A673 (cell line): ENCODE results near the gene GNB2. TPM values are rescaled to one million over a fixed set of nuclear protein-coding genes. Genes with fewer than 3 reads are reported as not detected.
"Not testable (repeated sequence)": the region's sequence is repeated elsewhere in the genome, so short reads cannot be mapped to it uniquely, and the experiment has no call there.

Experiments used
- BruUV-seq: library from RNA; stranded (reverse); fragments of 400-500 nt; replicated peaks from 2 replicates; lab custom pipeline; 2021; lab: Mats Ljungman, UMichigan
- CTCF ChIA-PET: fragments of 300-600 bp; sonication (Branson Sonifier 250); formaldehyde crosslinking; loops from one replicate; lab custom pipeline; 2022; ENCODE audit warnings: antibody characterized with exemption; lab: Charles Lee
- POLR2A ChIA-PET: fragments of 300-600 bp; sonication (Branson Sonifier 250); formaldehyde crosslinking; loops from one replicate; lab custom pipeline; 2022; ENCODE audit warnings: antibody characterized with exemption; ENCODE audit not compliant: low non-redundant PET; lab: Charles Lee
- DNase-seq: peaks from one replicate; pipeline ENCODE4 v3.0.0-alpha.2; 2015; ENCODE audit warnings: low spot score
- H3K27ac ChIP-seq: fragments of 200-600 bp; sonication (generic); 2 replicates; pipeline ENCODE4 v1.5.1; 2016; ENCODE audit warnings: mixed run types, low read depth, mild to moderate bottlenecking, mixed read lengths, antibody characterized with exemption, low read length; ENCODE audit not compliant: poor library complexity, severe bottlenecking
- H3K27me3 ChIP-seq: fragments of 200-600 bp; sonication (generic); replicated peaks from 2 replicates; pipeline ENCODE4 v1.6.1; 2017; ENCODE audit warnings: mixed run types, low read depth, mild to moderate bottlenecking, mixed read lengths, antibody characterized with exemption, low read length; ENCODE audit not compliant: insufficient read depth, poor library complexity
- H3K36me3 ChIP-seq: fragments of 200-600 bp; sonication (generic); 2 replicates; pipeline ENCODE4 v1.6.1; 2016; ENCODE audit warnings: mixed run types, mild to moderate bottlenecking, mixed read lengths, antibody characterized with exemption, low read length; ENCODE audit not compliant: insufficient read depth, poor library complexity, severe bottlenecking
- H3K4me1 ChIP-seq: fragments of 200-600 bp; sonication (generic); 2 replicates; pipeline ENCODE4 v1.6.1; 2017; ENCODE audit warnings: mixed run types, mild to moderate bottlenecking, mixed read lengths, antibody characterized with exemption, low read length; ENCODE audit not compliant: insufficient read depth, poor library complexity, severe bottlenecking
- H3K4me3 ChIP-seq: fragments of 200-600 bp; sonication (generic); 2 replicates; pipeline ENCODE4 v1.5.1; 2016; ENCODE audit warnings: low read depth, mixed run types, mild to moderate bottlenecking, mixed read lengths, low read length; ENCODE audit not compliant: poor library complexity, severe bottlenecking
- H3K9me3 ChIP-seq: fragments of 200-600 bp; sonication (generic); 2 replicates; pipeline ENCODE4 v1.6.1; 2016; ENCODE audit warnings: mixed run types, low read depth, mild to moderate bottlenecking, mixed read lengths, antibody characterized with exemption, low read length; ENCODE audit not compliant: poor library complexity, severe bottlenecking
- CTCF ChIP-seq: fragments of 300-800, 200-600 bp; sonication (generic); conservative IDR thresholded peaks from 2 replicates; pipeline ENCODE4 v1.5.1; 2017; ENCODE audit warnings: low read depth, mild to moderate bottlenecking, antibody characterized with exemption, low read length, moderate library complexity, mixed read lengths
- EZH2 ChIP-seq: fragments of 200-600 bp; sonication (generic); IDR thresholded peaks from 2 replicates; pipeline ENCODE4 v1.6.1; 2017; ENCODE audit warnings: borderline replicate concordance, low read depth, mild to moderate bottlenecking, mixed read lengths, antibody characterized with exemption, low read length; ENCODE audit not compliant: poor library complexity, severe bottlenecking
- intact Hi-C: fragments of 100-400 bp; cut with micrococcal nuclease; formaldehyde crosslinking; loops from one replicate; pipeline ENCODE4 v1.10.0; 2022; ENCODE audit not compliant: unreplicated experiment
- total RNA-seq: library from RNA; stranded (reverse); gene quantifications from 2 replicates; pipeline ENCODE4 v1.2.3, GENCODE V29; 2021

GNB2 gene
- total RNA-seq, 1 experiment from 2014 or later, result 225 TPM

DNA sequence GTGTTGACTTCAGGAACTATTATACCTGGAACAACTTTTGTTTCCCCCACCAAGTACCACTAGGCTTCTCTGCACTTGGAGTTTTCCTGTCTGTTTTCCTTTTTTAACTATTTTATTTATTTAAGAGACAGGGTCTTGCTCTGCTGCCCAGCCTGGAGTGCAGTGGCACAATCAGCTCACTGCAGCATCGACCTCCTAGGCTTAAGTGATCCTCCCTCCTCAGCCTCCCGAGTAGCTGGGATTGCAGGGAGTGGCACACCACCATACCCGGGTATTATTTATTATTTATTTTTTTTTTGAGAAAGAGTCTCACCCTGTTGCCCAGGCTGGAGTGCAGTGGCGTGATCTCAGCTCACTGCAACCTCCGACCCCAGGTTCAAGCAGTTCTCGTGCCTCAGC lies 22.6 kb downstream of the GNB2 start:
- ChIA-PET POLR2A (no interaction called here), CTCF (interaction anchor here (3.3 kb wide), 1 partner anchor 9 kb away, joined by 9 read pairs; the partner anchor contains the start of gene POP7)
- TF ChIP-seq EZH2, result no peak
- no peak for TF ChIP-seq CTCF
- intact Hi-C loops, result no loop called here
- Histone ChIP-seq H3K4me1 (peaks cover 14% of the 10 kb centered on the region), H3K9me3 (no peaks in the 10 kb centered on the region), H3K27ac (no peak overlapping the region), H3K4me3 (no peak overlapping the region), H3K36me3 (peaks cover 2% of the 10 kb centered on the region), H3K27me3 (peaks cover 22% of the 10 kb centered on the region)
- no TSS peak for BruUV-seq
- DNase-seq, result no peak

GRCh38 chr7:100699018-100699417 lies 25.5 kb downstream of the GNB2 start:
- no peak overlapping the region for H3K4me3 ChIP-seq
- intact Hi-C loops, result no loop called here
- DNase-seq, result no peak
- no peaks in the 10 kb centered on the region for H3K4me1 ChIP-seq
- ChIA-PET CTCF (no interaction called here), POLR2A (no interaction called here)
- TF ChIP-seq CTCF (no peak), EZH2 (no peak)
- H3K36me3 ChIP-seq, result no peaks in the 10 kb centered on the region
- H3K27ac ChIP-seq, result no peak overlapping the region
- no peaks in the 10 kb centered on the region for H3K9me3 ChIP-seq
- H3K27me3 ChIP-seq, result peaks cover 37% of the 10 kb centered on the region
- no TSS peak for BruUV-seq

DNA sequence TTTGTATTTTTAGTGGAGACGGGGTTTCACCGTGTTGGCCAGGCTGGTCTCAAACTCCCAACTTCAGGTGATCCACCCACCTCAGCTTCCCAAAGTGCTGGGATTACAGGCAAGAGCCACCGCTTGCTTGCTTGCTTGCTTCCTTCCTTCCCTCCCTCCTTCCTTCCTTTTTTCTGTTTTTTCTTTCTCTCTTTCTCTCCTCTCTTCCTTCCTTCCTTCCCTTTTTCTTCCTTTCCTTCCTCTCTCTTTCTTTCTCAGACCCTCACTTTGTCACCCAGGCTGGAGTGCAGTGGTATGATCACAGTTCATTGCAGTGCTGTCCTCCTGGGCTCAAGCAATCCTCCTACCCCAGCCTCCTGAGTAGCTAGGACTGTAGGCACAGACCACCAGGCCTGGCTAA lies 27.5 kb downstream of the GNB2 start:
- POLR2A ChIA-PET, intact Hi-C loops: not testable (repeated sequence)

GRCh38 chr7:100705320-100705752 lies 31.8 kb downstream of the GNB2 start:
- intact Hi-C loops, result loop anchor here (1.0 kb wide), 1 partner anchor 147 kb away; the partner anchor contains the start of gene SLC12A9
- BruUV-seq, result TSS peak; percentile 93
- POLR2A ChIA-PET, result interaction anchor here (0.7 kb wide), 1 partner anchor 239 kb away, joined by 4 read pairs; no protein-coding TSS in a partner anchor
- Histone ChIP-seq H3K4me3 (peak overlapping the region; percentile 77), H3K36me3 (peaks cover 13% of the 10 kb centered on the region), H3K4me1 (peaks cover 6% of the 10 kb centered on the region), H3K9me3 (no peaks in the 10 kb centered on the region), H3K27me3 (peaks cover 23% of the 10 kb centered on the region), H3K27ac (peak overlapping the region; percentile 95)
- DNase-seq, result peak; percentile 83
- TF ChIP-seq CTCF, result peak; percentile 90
- no peak for TF ChIP-seq EZH2
- CTCF ChIA-PET, result interaction anchor here (0.5 to 1.7 kb wide), 17 partner anchors 9 to 1607 kb away, joined by 3 to 30 read pairs (median 5); partner anchors contain the start of genes EPHB4, EPO, FBXO24 and MOSPD3

More for the DNA sequence above, 27.5 kb downstream of the GNB2 start:
- peaks cover 37% of the 10 kb centered on the region for H3K27me3 ChIP-seq
- CTCF ChIA-PET, result interaction anchor here (0.7 kb wide), 1 partner anchor 89 kb away, joined by 3 read pairs; no protein-coding TSS in a partner anchor
- DNase-seq, H3K36me3 ChIP-seq, H3K27ac ChIP-seq, H3K9me3 ChIP-seq, BruUV-seq, H3K4me1 ChIP-seq, H3K4me3 ChIP-seq: not testable (repeated sequence)
